Measurements from ENCODE around the gene RMRP.
"Not testable (repeated sequence)": the region's sequence is repeated elsewhere in the genome, so short reads cannot be mapped to it uniquely, and the experiment has no call there.

The RMRP gene

GRCh38 chr9:35637427-35637955 lies 20.3 kb downstream of the RMRP start:
- DNase-seq (ENCODE audit: low read depth); H3K4me3 ChIP-seq (ENCODE audit: low read depth, low read length): not testable (repeated sequence)

- H3K4me3 ChIP-seq (ENCODE audit: low read depth, low read length); DNase-seq (ENCODE audit: low read depth): not testable (repeated sequence)
Observed at GRCh38 chr9:35636877-35637246, 21.0 kb downstream of the RMRP start.

- DNase-seq (ENCODE audit: low read depth), result no peak
- H3K4me3 ChIP-seq (ENCODE audit: low read depth, low read length), result no peak overlapping the region
- TF ChIP-seq MAX (IDR thresholded peaks at IDR 0.05; ENCODE audit: low read depth, low read length), result no peak
- no peak for TF ChIP-seq POLR2A (IDR thresholded peaks at IDR 0.05; ENCODE audit: extremely low read depth, insufficient read length)
- TF ChIP-seq MYC (IDR thresholded peaks at IDR 0.05; ENCODE audit: low read depth, low read length), result no peak
- no peak for TF ChIP-seq CTCF (IDR thresholded peaks at IDR 0.05; ENCODE audit: low read depth, low read length)
Observed at GRCh38 chr9:35636135-35636876, 21.5 kb downstream of the RMRP start.

GRCh38 chr9:35635730-35636129 lies 22.1 kb downstream of the RMRP start:
- DNase-seq (ENCODE audit: low read depth), result no peak
- no peak for TF ChIP-seq CTCF (IDR thresholded peaks at IDR 0.05; ENCODE audit: low read depth, low read length)
- TF ChIP-seq MAX (IDR thresholded peaks at IDR 0.05; ENCODE audit: low read depth, low read length), result no peak
- TF ChIP-seq MYC (IDR thresholded peaks at IDR 0.05; ENCODE audit: low read depth, low read length), result no peak
- TF ChIP-seq POLR2A (IDR thresholded peaks at IDR 0.05; ENCODE audit: extremely low read depth, insufficient read length), result no peak
- H3K4me3 ChIP-seq (ENCODE audit: low read depth, low read length), result no peak overlapping the region

GRCh38 chr9:35629597-35629996 lies 28.2 kb downstream of the RMRP start:
- H3K4me3 ChIP-seq (ENCODE audit: low read depth, low read length), result no peak overlapping the region
- TF ChIP-seq CTCF (IDR thresholded peaks at IDR 0.05; ENCODE audit: low read depth, low read length) (no peak), MAX (IDR thresholded peaks at IDR 0.05; ENCODE audit: low read depth, low read length) (no peak)
- DNase-seq (ENCODE audit: low read depth), result no peak

- DNase-seq (ENCODE audit: low read depth), result no peak
- H3K4me3 ChIP-seq (ENCODE audit: low read depth, low read length), result no peak overlapping the region
- no peak for TF ChIP-seq CTCF (IDR thresholded peaks at IDR 0.05; ENCODE audit: low read depth, low read length)
- no peak for TF ChIP-seq MAX (IDR thresholded peaks at IDR 0.05; ENCODE audit: low read depth, low read length)
- no peak for TF ChIP-seq MYC (IDR thresholded peaks at IDR 0.05; ENCODE audit: low read depth, low read length)
- TF ChIP-seq POLR2A (IDR thresholded peaks at IDR 0.05; ENCODE audit: extremely low read depth, insufficient read length), result no peak
Observed at GRCh38 chr9:35628389-35628991, 29.3 kb downstream of the RMRP start.

GRCh38 chr9:35627575-35627974 lies 30.2 kb downstream of the RMRP start:
- H3K4me3 ChIP-seq (ENCODE audit: low read depth, low read length), result no peak overlapping the region
- DNase-seq (ENCODE audit: low read depth), result no peak
- TF ChIP-seq POLR2A (IDR thresholded peaks at IDR 0.05; ENCODE audit: extremely low read depth, insufficient read length) (no peak), MAX (IDR thresholded peaks at IDR 0.05; ENCODE audit: low read depth, low read length) (no peak), CTCF (IDR thresholded peaks at IDR 0.05; ENCODE audit: low read depth, low read length) (no peak), MYC (IDR thresholded peaks at IDR 0.05; ENCODE audit: low read depth, low read length) (no peak)
